ENCODE results near the gene ABCC1. TPM values are rescaled to one million over a fixed set of nuclear protein-coding genes. Genes with fewer than 3 reads are reported as not detected.

Gene ABCC1
- polyA plus RNA-seq, 3 donors, result 1.4 to 23.6 (median 3.0) TPM

GRCh38 chr16:15990902-15991301 is 41.5 kb downstream of the ABCC1 start:
- Histone ChIP-seq H3K27ac (ENCODE audit: low read depth in 1 of 2, low read length in 2 of 2) (no peak overlapping the region), H3K4me1 (ENCODE audit: control insufficient read depth in 1 of 2, insufficient read depth in 2 of 2, low read length in 2 of 2) (peaks cover 9 to 15% of the 10 kb centered on the region in 2 donors), H3K9ac (ENCODE audit: insufficient read depth, low read length, poor library complexity, severe bottlenecking) (no peak overlapping the region), H2AFZ (ENCODE audit: insufficient read depth, low read depth, low read length, poor library complexity, severe bottlenecking) (no peak overlapping the region), H3K27me3 (ENCODE audit: control insufficient read depth in 2 of 2, insufficient read depth in 2 of 2, low read length in 2 of 2) (no peaks in the 10 kb centered on the region), H3K79me2 (ENCODE audit: insufficient read depth, low read length) (peaks cover 50% of the 10 kb centered on the region), H3K9me3 (replicated peaks in 1 of 2; ENCODE audit: control insufficient read depth in 1 of 2, insufficient read depth in 1 of 2, low read length in 2 of 2) (no peaks in the 10 kb centered on the region), H3K4me3 (replicated peaks in 1 of 3; ENCODE audit: low read depth in 2 of 3, low read length in 3 of 3) (no peak overlapping the region), H3K4me2 (replicated peaks; ENCODE audit: extremely low read depth, low read length, poor library complexity, severe bottlenecking) (no peak overlapping the region), H4K20me1 (ENCODE audit: insufficient read depth, low read length) (peaks cover 96% of the 10 kb centered on the region), H3K36me3 (replicated peaks in 1 of 2; ENCODE audit: control insufficient read depth in 1 of 2, insufficient read depth in 2 of 2, low read length in 2 of 2) (peaks cover 0 to 30% of the 10 kb centered on the region in 2 donors)
- Mint-ChIP-seq H3K9me3 (peaks cover 0 to 4% (median 0%) of the 10 kb centered on the region in 7 donors), H3K27ac (no peak overlapping the region), H3K27me3 (ENCODE audit: low read depth in 3 of 3) (no peaks in the 10 kb centered on the region), H3K36me3 (peaks cover 19 to 36% of the 10 kb centered on the region in 2 donors), H3K4me1 (peaks cover 31% of the 10 kb centered on the region), H3K4me3 (no peak overlapping the region)
- TF ChIP-seq, protein P1, sequence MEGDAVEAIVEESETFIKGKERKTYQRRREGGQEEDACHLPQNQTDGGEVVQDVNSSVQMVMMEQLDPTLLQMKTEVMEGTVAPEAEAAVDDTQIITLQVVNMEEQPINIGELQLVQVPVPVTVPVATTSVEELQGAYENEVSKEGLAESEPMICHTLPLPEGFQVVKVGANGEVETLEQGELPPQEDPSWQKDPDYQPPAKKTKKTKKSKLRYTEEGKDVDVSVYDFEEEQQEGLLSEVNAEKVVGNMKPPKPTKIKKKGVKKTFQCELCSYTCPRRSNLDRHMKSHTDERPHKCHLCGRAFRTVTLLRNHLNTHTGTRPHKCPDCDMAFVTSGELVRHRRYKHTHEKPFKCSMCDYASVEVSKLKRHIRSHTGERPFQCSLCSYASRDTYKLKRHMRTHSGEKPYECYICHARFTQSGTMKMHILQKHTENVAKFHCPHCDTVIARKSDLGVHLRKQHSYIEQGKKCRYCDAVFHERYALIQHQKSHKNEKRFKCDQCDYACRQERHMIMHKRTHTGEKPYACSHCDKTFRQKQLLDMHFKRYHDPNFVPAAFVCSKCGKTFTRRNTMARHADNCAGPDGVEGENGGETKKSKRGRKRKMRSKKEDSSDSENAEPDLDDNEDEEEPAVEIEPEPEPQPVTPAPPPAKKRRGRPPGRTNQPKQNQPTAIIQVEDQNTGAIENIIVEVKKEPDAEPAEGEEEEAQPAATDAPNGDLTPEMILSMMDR (IDR thresholded peaks at IDR 0.05), result no peak
- intact Hi-C loops (cut with micrococcal nuclease), result no loop called here
- DNase-seq, result no peak
- 96% methylated on average over 12 of the region's 14 CpGs for WGBS (ENCODE audit: insufficient coverage)

DNA sequence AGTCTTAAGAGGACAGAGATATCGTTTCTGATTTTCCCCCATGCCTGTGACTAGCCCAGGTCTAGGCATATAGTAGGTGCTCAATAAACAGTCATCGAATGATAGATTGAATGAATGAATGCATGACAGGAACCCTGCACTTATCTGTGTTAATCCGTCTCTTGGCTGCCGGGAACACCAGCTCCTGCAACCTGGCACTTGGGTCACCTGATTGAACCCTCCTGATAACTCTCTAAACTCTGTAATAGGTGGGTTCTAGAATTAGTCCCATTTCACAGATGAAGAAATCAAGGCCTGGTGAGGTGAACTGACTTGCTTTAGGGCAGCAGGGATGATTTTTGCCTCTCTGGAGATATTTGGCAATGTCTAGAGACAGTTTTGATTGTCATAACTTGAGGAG is 43.7 kb downstream of the ABCC1 start:
- Histone ChIP-seq H3K79me2 (ENCODE audit: insufficient read depth, low read length) (peaks cover 48% of the 10 kb centered on the region), H3K9me3 (replicated peaks in 1 of 2; ENCODE audit: control insufficient read depth in 1 of 2, insufficient read depth in 1 of 2, low read length in 2 of 2) (no peaks in the 10 kb centered on the region), H3K4me2 (replicated peaks; ENCODE audit: extremely low read depth, low read length, poor library complexity, severe bottlenecking) (no peak overlapping the region), H3K36me3 (replicated peaks in 1 of 2; ENCODE audit: control insufficient read depth in 1 of 2, insufficient read depth in 2 of 2, low read length in 2 of 2) (peaks cover 0 to 34% of the 10 kb centered on the region in 2 donors), H3K27ac (ENCODE audit: low read depth in 1 of 2, low read length in 2 of 2) (no peak overlapping the region), H3K9ac (ENCODE audit: insufficient read depth, low read length, poor library complexity, severe bottlenecking) (no peak overlapping the region), H3K4me3 (replicated peaks in 1 of 3; ENCODE audit: low read depth in 2 of 3, low read length in 3 of 3) (no peak overlapping the region), H4K20me1 (ENCODE audit: insufficient read depth, low read length) (peaks cover 96% of the 10 kb centered on the region), H3K27me3 (ENCODE audit: control insufficient read depth in 2 of 2, insufficient read depth in 2 of 2, low read length in 2 of 2) (no peaks in the 10 kb centered on the region), H3K4me1 (ENCODE audit: control insufficient read depth in 1 of 2, insufficient read depth in 2 of 2, low read length in 2 of 2) (peaks cover 8 to 10% of the 10 kb centered on the region in 2 donors), H2AFZ (ENCODE audit: insufficient read depth, low read depth, low read length, poor library complexity, severe bottlenecking) (no peak overlapping the region)
- Mint-ChIP-seq H3K4me3 (no peak overlapping the region), H3K27ac (no peak overlapping the region), H3K27me3 (ENCODE audit: low read depth in 3 of 3) (no peaks in the 10 kb centered on the region), H3K4me1 (peaks cover 21% of the 10 kb centered on the region), H3K9me3 (peaks cover 0 to 4% (median 0%) of the 10 kb centered on the region in 7 donors), H3K36me3 (peaks cover 22 to 30% of the 10 kb centered on the region in 2 donors)
- DNase-seq, result no peak
- intact Hi-C loops (cut with micrococcal nuclease), result no loop called here
- 100% methylated on average over 2 of the region's 4 CpGs for WGBS (ENCODE audit: insufficient coverage)
- TF ChIP-seq, protein P1 (IDR thresholded peaks at IDR 0.05), result no peak
